HepG2 (cell line): ENCODE data around the gene ERBB4.

ENCODE experiments used
- GTF2F1 ChIP-seq: fragments of 150-350 bp; IDR thresholded peaks from 2 replicates; pipeline ENCODE4 v1.6.1; 2014; ENCODE audit warnings: low read length
- KAT2B ChIP-seq: fragments of 150-350 bp; IDR thresholded peaks from 2 replicates; pipeline ENCODE4 v1.6.1; 2014; ENCODE audit warnings: low read depth, low read length, borderline replicate concordance
- MXI1 ChIP-seq: IDR thresholded peaks from 3 replicates; pipeline ENCODE4 v1.6.1; 2012; ENCODE audit warnings: low read depth, low read length, inconsistent platforms, borderline replicate concordance
- POLR2AphosphoS2 ChIP-seq: IDR thresholded peaks from 2 replicates; pipeline ENCODE4 v1.6.1; 2011; ENCODE audit warnings: low read depth, low read length, improper control_type of control experiment
- STAT5B ChIP-seq: sonication (generic); formaldehyde crosslinking; IDR thresholded peaks from 2 replicates; pipeline ENCODE4 v1.4.0; 2020; ENCODE audit warnings: missing genetic modification reagents
- ZFX ChIP-seq: sonication (generic); formaldehyde crosslinking; IDR thresholded peaks from 2 replicates; pipeline ENCODE4 v1.4.0; 2020; ENCODE audit warnings: mild to moderate bottlenecking, low read depth, missing genetic modification reagents, moderate library complexity
- ZNF558 ChIP-seq: sonication (generic); formaldehyde crosslinking; IDR thresholded peaks from 2 replicates; pipeline ENCODE4 v1.9.0; 2022; ENCODE audit warnings: mild to moderate bottlenecking, missing genetic modification reagents, borderline replicate concordance
- ZNF766 ChIP-seq: sonication (generic); formaldehyde crosslinking; IDR thresholded peaks from 2 replicates; pipeline ENCODE4 v1.5.0; 2020; ENCODE audit warnings: missing genetic modification reagents, borderline replicate concordance
- TF ChIP-seq, protein P1 (sequence below): sonication (generic); formaldehyde crosslinking; IDR thresholded peaks from 2 replicates; pipeline ENCODE4 v1.4.0; 2020; ENCODE audit warnings: missing genetic modification reagents, borderline replicate concordance
- TF ChIP-seq, protein P2 (sequence below): sonication (generic); formaldehyde crosslinking; IDR thresholded peaks from 2 replicates; pipeline ENCODE4 v1.4.0; 2020; ENCODE audit warnings: missing genetic modification reagents, borderline replicate concordance
- TF ChIP-seq, protein P3 (sequence below), 2 experiments: sonication (generic) in 1 of 2; formaldehyde crosslinking in 1 of 2; IDR thresholded peaks; 2 replicates each; pipeline versions ENCODE4 v1.5.1 to v1.6.1; 2011 to 2020; ENCODE audit warnings: borderline replicate concordance in 1 of 2, low read depth in 1 of 2, low read length in 1 of 2, mild to moderate bottlenecking in 1 of 2, missing genetic modification reagents in 1 of 2, moderate library complexity in 1 of 2

DNA sequence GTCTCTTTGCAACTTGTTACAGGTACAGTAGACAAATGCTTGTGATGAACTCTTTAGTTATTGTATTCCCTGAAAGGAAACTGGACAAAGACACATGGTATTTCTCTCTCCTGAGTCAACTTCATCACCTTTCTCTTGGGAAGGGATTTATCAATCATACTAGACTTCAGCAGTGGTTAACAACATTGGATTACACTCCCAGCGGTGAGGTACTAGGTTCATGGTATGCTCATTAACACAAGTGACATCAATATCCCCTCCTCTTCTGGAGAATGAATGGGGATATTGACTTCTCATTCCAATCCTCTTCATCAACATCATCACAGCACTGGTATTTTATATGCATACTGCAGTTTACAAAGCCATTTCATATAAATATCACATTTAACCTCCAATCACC, 574.6 kb downstream of the ERBB4 start:
- TF ChIP-seq ZNF766 (CRISPR knock-in tag): no peak
- TF ChIP-seq GTF2F1: no peak
- no peak for TF ChIP-seq KAT2B
- no peak for TF ChIP-seq POLR2AphosphoS2
- TF ChIP-seq STAT5B (CRISPR knock-in tag): no peak
- TF ChIP-seq, protein P1, sequence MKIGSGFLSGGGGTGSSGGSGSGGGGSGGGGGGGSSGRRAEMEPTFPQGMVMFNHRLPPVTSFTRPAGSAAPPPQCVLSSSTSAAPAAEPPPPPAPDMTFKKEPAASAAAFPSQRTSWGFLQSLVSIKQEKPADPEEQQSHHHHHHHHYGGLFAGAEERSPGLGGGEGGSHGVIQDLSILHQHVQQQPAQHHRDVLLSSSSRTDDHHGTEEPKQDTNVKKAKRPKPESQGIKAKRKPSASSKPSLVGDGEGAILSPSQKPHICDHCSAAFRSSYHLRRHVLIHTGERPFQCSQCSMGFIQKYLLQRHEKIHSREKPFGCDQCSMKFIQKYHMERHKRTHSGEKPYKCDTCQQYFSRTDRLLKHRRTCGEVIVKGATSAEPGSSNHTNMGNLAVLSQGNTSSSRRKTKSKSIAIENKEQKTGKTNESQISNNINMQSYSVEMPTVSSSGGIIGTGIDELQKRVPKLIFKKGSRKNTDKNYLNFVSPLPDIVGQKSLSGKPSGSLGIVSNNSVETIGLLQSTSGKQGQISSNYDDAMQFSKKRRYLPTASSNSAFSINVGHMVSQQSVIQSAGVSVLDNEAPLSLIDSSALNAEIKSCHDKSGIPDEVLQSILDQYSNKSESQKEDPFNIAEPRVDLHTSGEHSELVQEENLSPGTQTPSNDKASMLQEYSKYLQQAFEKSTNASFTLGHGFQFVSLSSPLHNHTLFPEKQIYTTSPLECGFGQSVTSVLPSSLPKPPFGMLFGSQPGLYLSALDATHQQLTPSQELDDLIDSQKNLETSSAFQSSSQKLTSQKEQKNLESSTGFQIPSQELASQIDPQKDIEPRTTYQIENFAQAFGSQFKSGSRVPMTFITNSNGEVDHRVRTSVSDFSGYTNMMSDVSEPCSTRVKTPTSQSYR (CRISPR knock-in tag): no peak
- TF ChIP-seq ZNF558 (CRISPR knock-in tag): no peak
- TF ChIP-seq, protein P2, sequence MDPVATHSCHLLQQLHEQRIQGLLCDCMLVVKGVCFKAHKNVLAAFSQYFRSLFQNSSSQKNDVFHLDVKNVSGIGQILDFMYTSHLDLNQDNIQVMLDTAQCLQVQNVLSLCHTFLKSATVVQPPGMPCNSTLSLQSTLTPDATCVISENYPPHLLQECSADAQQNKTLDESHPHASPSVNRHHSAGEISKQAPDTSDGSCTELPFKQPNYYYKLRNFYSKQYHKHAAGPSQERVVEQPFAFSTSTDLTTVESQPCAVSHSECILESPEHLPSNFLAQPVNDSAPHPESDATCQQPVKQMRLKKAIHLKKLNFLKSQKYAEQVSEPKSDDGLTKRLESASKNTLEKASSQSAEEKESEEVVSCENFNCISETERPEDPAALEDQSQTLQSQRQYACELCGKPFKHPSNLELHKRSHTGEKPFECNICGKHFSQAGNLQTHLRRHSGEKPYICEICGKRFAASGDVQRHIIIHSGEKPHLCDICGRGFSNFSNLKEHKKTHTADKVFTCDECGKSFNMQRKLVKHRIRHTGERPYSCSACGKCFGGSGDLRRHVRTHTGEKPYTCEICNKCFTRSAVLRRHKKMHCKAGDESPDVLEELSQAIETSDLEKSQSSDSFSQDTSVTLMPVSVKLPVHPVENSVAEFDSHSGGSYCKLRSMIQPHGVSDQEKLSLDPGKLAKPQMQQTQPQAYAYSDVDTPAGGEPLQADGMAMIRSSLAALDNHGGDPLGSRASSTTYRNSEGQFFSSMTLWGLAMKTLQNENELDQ: no peak
- TF ChIP-seq, protein P3, sequence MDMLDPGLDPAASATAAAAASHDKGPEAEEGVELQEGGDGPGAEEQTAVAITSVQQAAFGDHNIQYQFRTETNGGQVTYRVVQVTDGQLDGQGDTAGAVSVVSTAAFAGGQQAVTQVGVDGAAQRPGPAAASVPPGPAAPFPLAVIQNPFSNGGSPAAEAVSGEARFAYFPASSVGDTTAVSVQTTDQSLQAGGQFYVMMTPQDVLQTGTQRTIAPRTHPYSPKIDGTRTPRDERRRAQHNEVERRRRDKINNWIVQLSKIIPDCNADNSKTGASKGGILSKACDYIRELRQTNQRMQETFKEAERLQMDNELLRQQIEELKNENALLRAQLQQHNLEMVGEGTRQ (IDR thresholded peaks at IDR 0.05; ENCODE audit: low read depth, low read length): no peak
- TF ChIP-seq, protein P3 (CRISPR knock-in tag; IDR thresholded peaks at IDR 0.05; ENCODE audit: borderline replicate concordance): no peak
- TF ChIP-seq MXI1: no peak
- no peak for TF ChIP-seq ZFX (CRISPR knock-in tag)
